ENCODE measurements around the gene TENT4A. TPM values are rescaled to one million over a fixed set of nuclear protein-coding genes. Genes with fewer than 3 reads are reported as not detected.

The TENT4A gene
- total and polyA plus RNA-seq, 2 of the 4 experiments (the other 2 are of a cell fraction): 5.9 to 17.2 TPM

GRCh38 chr5:6747103-6747502 is 33.9 kb downstream of the TENT4A start:
- H4K8ac ChIP-seq (ENCODE audit: low read depth in 2 of 2, low read length in 2 of 2): no peak overlapping the region
- H4K5ac ChIP-seq (ENCODE audit: low read depth, low read length): no peak overlapping the region
- H2BK120ac ChIP-seq (ENCODE audit: low read depth, low read length): no peak overlapping the region
- H3K4me2 ChIP-seq (ENCODE audit: low read depth, low read length): no peak overlapping the region
- H4K20me1 ChIP-seq (ENCODE audit: insufficient read depth, low read length): peaks cover 49% of the 10 kb centered on the region
- DNase-seq: no peak
- no peak for ATAC-seq (ENCODE audit: low read depth)
- intact Hi-C loops (cut with micrococcal nuclease): loop anchor here (5.0 to 10.0 kb wide), 4 partner anchors 35 to 1255 kb away; partner anchors contain the start of genes MED10 and TENT4A
- dilution Hi-C loops (cut with HindIII; ENCODE audit: low sequenced_read_pairs, unreplicated experiment): no loop called here
- in situ Hi-C loops (cut with MboI; ENCODE audit: low sequenced_read_pairs): loop anchor here (5.0 to 25.0 kb wide), 2 partner anchors 115 to 1260 kb away; partner anchors contain the start of genes NSUN2 and SRD5A1
- ChIA-PET POLR2A (ENCODE audit: unreplicated experiment) (no interaction called here), CTCF (no interaction called here)
- no peak overlapping the region for H3K23ac ChIP-seq (ENCODE audit: low read depth, low read length)
- H2AFZ ChIP-seq (replicated peaks; ENCODE audit: low read length, poor library complexity): no peak overlapping the region
- no peak overlapping the region for H3K27ac ChIP-seq (ENCODE audit: insufficient read depth, low read length)
- no peak overlapping the region for H3K4me3 ChIP-seq (ENCODE audit: insufficient read depth, low read depth, low read length)
- H4K91ac ChIP-seq (ENCODE audit: insufficient read depth, low read depth, low read length): no peak overlapping the region
- no peaks in the 10 kb centered on the region for H3K27me3 ChIP-seq (ENCODE audit: control insufficient read depth, insufficient read depth, low read length)
- H3K18ac ChIP-seq (ENCODE audit: low read depth, low read length): no peak overlapping the region
- H3K4me1 ChIP-seq (ENCODE audit: control insufficient read depth, insufficient read depth, low read length): peaks cover 2% of the 10 kb centered on the region
- peaks cover 47% of the 10 kb centered on the region for H3K36me3 ChIP-seq (ENCODE audit: control insufficient read depth, insufficient read depth, low read length)
- no peak overlapping the region for H2BK15ac ChIP-seq (ENCODE audit: low read depth, low read length)
- no peak overlapping the region for H2BK20ac ChIP-seq (ENCODE audit: low read depth, low read length)
- no peaks in the 10 kb centered on the region for H3K9me1 ChIP-seq (ENCODE audit: insufficient read depth, low read length)
- BruUV-seq (replicated peaks): no TSS peak
- no peak overlapping the region for H3K56ac ChIP-seq (ENCODE audit: extremely low read depth, insufficient read depth, low read length)
- H2AK9ac ChIP-seq (replicated peaks; ENCODE audit: low read depth, low read length, poor library complexity): no peak overlapping the region
- TF ChIP-seq BHLHE40 (IDR thresholded peaks at IDR 0.05; ENCODE audit: low read depth, low read length) (no peak), CHD1 (IDR thresholded peaks at IDR 0.05; ENCODE audit: low read depth, low read length) (no peak), RAD21 (IDR thresholded peaks at IDR 0.05; ENCODE audit: low read length) (no peak), MXI1 (IDR thresholded peaks at IDR 0.05; ENCODE audit: borderline replicate concordance, low read depth, low read length) (no peak), SMC3 (IDR thresholded peaks at IDR 0.05; ENCODE audit: low read depth, low read length) (no peak), USF2 (IDR thresholded peaks at IDR 0.05; ENCODE audit: low read depth, low read length) (no peak), CEBPB (IDR thresholded peaks at IDR 0.05; ENCODE audit: low read depth, low read length) (no peak), ELK1 (IDR thresholded peaks at IDR 0.05; ENCODE audit: borderline replicate concordance, low read depth, low read length) (no peak), RCOR1 (IDR thresholded peaks at IDR 0.05; ENCODE audit: insufficient replicate concordance, low read length) (no peak), MAZ (IDR thresholded peaks at IDR 0.05; ENCODE audit: borderline replicate concordance, low read depth, low read length) (no peak), POLR2A (IDR thresholded peaks at IDR 0.05; ENCODE audit: low read depth, low read length) (no peak), FOS (IDR thresholded peaks at IDR 0.05; ENCODE audit: low read depth, low read length) (no peak), RFX5 (IDR thresholded peaks at IDR 0.05; ENCODE audit: low read depth, low read length) (no peak), NFE2L2 (IDR thresholded peaks at IDR 0.05; ENCODE audit: low read depth, low read length) (no peak)
- no peak overlapping the region for H3K14ac ChIP-seq (replicated peaks; ENCODE audit: low read depth, low read length)
- no peak overlapping the region for H2BK5ac ChIP-seq (ENCODE audit: low read depth, low read length, poor library complexity, severe bottlenecking)
- no CpG with 5 or more reads among the region's 9 CpGs for WGBS, 2 experiments (ENCODE audit: extremely low coverage in 2 of 2, insufficient read length in 1 of 2)
- no peak overlapping the region for H2AK5ac ChIP-seq (ENCODE audit: low read depth, low read length)
- H3K9ac ChIP-seq (ENCODE audit: low read depth, low read length): no peak overlapping the region
- peaks cover 38 to 65% of the 10 kb centered on the region in 2 experiments for H3K79me1 ChIP-seq (ENCODE audit: low read depth in 1 of 2, low read length in 2 of 2)
- H3K9me3 ChIP-seq (ENCODE audit: control insufficient read depth, insufficient read depth, low read length): no peaks in the 10 kb centered on the region
- no peak overlapping the region for H3K4ac ChIP-seq (ENCODE audit: low read depth, low read length)
